ENCODE measurements around the gene IGFBP6.

GRCh38 chr12:53127169-53127568 lies 29.7 kb downstream of the IGFBP6 start:
- TF ChIP-seq CTCF (IDR thresholded peaks at IDR 0.05) (no peak), EZH2 (IDR thresholded peaks at IDR 0.05; ENCODE audit: borderline replicate concordance, insufficient read depth, low read depth, low read length, poor library complexity, severe bottlenecking) (no peak)

Data from B cell (primary cell).